ENCODE measurements around the gene CTSW. TPM values are rescaled to one million over a fixed set of nuclear protein-coding genes. Genes with fewer than 3 reads are reported as not detected.
A peak's percentile ranks its signal among the peaks of the same experiment; 100 is the strongest.

Gene CTSW
- total RNA-seq, 2 experiments from 2014 or later: 124 to 126 TPM

DNA sequence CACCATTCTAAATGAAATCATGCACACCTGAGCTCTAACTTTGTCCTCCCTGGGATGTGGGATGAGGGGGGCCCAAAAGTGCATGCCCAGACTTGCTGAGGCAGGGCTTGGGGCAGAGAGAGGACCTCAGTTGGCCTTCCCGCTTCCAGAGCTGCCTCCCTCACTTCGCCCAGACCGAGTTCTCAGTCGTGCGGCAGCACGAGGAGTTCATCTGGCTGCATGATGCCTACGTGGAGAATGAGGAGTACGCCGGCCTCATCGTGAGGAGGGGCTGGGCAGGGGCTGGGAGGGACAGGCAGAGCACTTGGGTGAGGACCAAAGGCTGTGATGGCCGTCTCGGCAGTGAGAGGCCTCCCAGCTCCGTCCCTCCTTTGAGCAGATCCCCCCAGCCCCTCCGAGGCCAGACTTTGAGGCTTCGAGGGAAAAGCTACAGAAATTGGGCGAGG is 29.8 kb upstream of the CTSW start:
- ChIA-PET POLR2A (interaction anchor here (0.6 to 29.8 kb wide), 8 partner anchors 10 to 158 kb away, joined by 3 to 560 read pairs (median 4); partner anchors contain the start of genes CCDC85B, CTSW, FIBP and FOSL1), CTCF (interaction anchor here (0.6 to 5.1 kb wide), 6 partner anchors 12 to 73 kb away, joined by 3 to 47 read pairs (median 8); partner anchors contain the start of genes CCDC85B, FIBP and SNX32)
- ATAC-seq (no peak), DNase-seq (no peak)
- Mint-ChIP-seq H3K4me3 (no peak overlapping the region), H3K36me3 (ENCODE audit: low read depth) (peaks cover 38% of the 10 kb centered on the region), H3K4me1 (ENCODE audit: low read depth) (peaks cover 13% of the 10 kb centered on the region), H3K27me3 (no peaks in the 10 kb centered on the region), H3K27ac (no peak overlapping the region), H3K9me3 (peaks cover 3% of the 10 kb centered on the region)
- intact Hi-C loops (cut with micrococcal nuclease): no loop called here
- TF ChIP-seq, protein P1, sequence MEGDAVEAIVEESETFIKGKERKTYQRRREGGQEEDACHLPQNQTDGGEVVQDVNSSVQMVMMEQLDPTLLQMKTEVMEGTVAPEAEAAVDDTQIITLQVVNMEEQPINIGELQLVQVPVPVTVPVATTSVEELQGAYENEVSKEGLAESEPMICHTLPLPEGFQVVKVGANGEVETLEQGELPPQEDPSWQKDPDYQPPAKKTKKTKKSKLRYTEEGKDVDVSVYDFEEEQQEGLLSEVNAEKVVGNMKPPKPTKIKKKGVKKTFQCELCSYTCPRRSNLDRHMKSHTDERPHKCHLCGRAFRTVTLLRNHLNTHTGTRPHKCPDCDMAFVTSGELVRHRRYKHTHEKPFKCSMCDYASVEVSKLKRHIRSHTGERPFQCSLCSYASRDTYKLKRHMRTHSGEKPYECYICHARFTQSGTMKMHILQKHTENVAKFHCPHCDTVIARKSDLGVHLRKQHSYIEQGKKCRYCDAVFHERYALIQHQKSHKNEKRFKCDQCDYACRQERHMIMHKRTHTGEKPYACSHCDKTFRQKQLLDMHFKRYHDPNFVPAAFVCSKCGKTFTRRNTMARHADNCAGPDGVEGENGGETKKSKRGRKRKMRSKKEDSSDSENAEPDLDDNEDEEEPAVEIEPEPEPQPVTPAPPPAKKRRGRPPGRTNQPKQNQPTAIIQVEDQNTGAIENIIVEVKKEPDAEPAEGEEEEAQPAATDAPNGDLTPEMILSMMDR (IDR thresholded peaks at IDR 0.05): no peak

DNA sequence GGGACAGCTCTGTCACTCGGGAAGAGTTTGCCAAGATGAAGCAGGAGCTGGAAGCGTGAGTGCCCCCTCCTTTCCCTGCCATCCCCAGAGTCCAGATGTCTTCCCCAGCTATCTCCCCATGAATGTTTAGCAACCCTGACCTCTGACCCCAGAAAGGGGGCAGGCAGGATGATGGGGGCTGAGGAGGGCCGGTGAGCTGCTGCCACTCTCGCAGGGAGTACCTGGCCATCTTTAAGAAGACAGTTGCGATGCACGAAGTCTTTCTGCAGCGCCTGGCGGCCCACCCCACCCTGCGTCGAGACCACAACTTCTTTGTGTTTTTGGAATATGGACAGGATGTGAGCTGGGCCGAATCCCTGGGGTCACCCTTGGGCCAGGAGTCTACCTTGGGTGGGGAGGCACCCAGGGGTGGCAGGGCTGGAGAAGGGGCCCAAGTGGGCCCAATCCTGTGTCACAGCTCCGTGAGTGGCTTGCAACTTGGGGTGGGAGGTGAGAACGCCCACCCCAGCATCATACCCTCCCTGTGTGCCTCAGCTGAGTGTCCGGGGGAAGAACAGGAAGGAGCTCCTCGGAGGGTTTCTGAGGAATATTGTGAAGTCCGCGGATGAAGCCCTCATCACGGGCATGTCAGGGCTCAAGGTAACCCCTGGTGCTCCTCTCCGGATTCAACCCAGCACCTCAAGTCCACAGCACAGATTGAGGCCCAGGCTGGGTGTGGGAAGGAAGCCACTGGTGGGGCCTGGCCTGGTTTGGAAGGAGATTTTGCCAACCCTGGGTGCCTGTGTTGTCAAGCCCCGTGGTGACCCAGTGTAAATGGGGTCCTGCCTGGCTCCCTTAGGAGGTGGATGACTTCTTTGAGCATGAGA is 29.2 kb upstream of the CTSW start:
- intact Hi-C loops (cut with micrococcal nuclease): no loop called here
- Mint-ChIP-seq H3K36me3 (ENCODE audit: low read depth) (peaks cover 44% of the 10 kb centered on the region), H3K4me3 (no peak overlapping the region), H3K4me1 (ENCODE audit: low read depth) (peaks cover 18% of the 10 kb centered on the region), H3K27ac (no peak overlapping the region), H3K9me3 (peaks cover 3% of the 10 kb centered on the region), H3K27me3 (no peaks in the 10 kb centered on the region)
- TF ChIP-seq, protein P1 (IDR thresholded peaks at IDR 0.05): no peak
- DNase-seq (no peak), ATAC-seq (no peak)
- ChIA-PET POLR2A (interaction anchor here (0.6 to 29.8 kb wide), 12 partner anchors 9 to 159 kb away, joined by 3 to 560 read pairs (median 5); partner anchors contain the start of genes AP5B1, CCDC85B, CTSW and EFEMP2), CTCF (interaction anchor here (0.6 to 5.1 kb wide), 11 partner anchors 7 to 81 kb away, joined by 3 to 47 read pairs (median 4); partner anchors contain the start of genes CCDC85B, FIBP and SNX32)

DNA sequence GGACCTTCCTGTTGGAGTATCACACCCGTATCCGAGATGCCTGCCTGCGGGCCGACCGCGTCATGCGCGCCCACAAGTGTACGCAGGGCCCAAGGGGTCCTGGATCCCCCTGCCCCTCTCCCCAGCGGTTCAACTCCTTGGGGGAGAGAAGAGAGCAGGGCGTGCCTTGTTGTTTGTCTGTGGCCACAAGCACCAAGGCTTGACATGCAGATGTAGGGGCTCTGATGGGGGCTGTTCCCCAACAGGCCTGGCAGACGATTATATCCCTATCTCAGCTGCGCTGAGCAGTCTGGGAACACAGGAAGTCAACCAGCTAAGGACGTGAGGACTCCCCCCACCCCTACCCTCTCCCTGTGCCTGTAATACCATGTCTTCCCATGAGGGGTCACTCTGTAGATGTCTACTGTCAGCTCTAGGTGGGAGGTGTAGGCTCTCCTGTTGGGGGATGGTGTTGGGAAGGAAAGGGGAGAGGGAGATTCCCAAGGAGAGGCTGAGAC is 28.5 kb upstream of the CTSW start:
- intact Hi-C loops (cut with micrococcal nuclease): no loop called here
- Mint-ChIP-seq H3K27me3 (no peaks in the 10 kb centered on the region), H3K4me3 (no peak overlapping the region), H3K27ac (no peak overlapping the region), H3K4me1 (ENCODE audit: low read depth) (peaks cover 24% of the 10 kb centered on the region), H3K36me3 (ENCODE audit: low read depth) (peaks cover 51% of the 10 kb centered on the region), H3K9me3 (peaks cover 3% of the 10 kb centered on the region)
- DNase-seq: peak; percentile 44
- CTCF ChIA-PET: interaction anchor here (0.7 to 5.1 kb wide), 12 partner anchors 8 to 87 kb away, joined by 3 to 47 read pairs (median 4); partner anchors contain the start of genes AP5B1, CCDC85B, FIBP and SNX32
- TF ChIP-seq, protein P1 (IDR thresholded peaks at IDR 0.05): peak; percentile 72
- POLR2A ChIA-PET: interaction anchor here (0.8 to 29.8 kb wide), 10 partner anchors 8 to 146 kb away, joined by 3 to 560 read pairs (median 7); partner anchors contain the start of genes AP5B1, CCDC85B, CTSW and EFEMP2
- ATAC-seq: peak; percentile 57

DNA sequence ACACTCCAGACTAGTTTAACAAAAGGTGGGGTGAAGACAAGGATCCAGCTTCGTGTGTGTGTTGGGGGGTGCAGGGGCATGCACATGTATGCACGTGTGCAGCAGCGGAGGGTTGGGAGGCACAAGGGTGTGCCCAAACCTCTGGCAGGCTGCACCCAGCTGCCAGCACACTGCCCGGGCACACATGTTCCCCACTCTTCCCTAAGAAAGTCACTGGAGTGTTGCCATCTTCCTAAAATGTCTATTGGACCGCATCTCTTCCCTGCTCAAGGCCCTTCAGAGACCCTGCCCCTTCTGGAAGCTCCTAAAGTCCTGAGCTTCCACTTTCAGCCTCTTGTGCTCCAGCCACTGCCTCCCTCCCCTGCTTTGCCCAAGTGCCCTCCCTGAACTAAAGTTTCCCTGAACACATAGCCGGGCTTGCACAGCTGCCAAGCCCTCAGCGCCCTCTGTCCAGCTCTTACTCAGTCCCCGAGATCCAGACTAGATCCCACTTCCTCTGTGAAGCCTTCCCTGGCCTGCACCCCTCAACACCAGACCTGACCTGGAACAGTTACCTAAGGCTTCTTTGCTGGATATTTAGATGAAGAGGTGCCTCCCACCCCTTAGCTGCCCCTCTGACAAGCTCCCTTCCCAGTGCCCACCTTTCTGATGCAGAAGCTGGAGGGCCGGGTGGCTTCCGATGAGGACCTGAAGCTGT is 27.7 kb upstream of the CTSW start:
- no peak for ATAC-seq
- H3K27me3 Mint-ChIP-seq: no peaks in the 10 kb centered on the region
- H3K36me3 Mint-ChIP-seq (ENCODE audit: low read depth): peaks cover 59% of the 10 kb centered on the region
- peaks cover 3% of the 10 kb centered on the region for H3K9me3 Mint-ChIP-seq
- ChIA-PET POLR2A (interaction anchor here (0.7 to 29.8 kb wide), 11 partner anchors 8 to 460 kb away, joined by 3 to 560 read pairs (median 5); partner anchors contain the start of genes AP5B1, CCDC85B, CTSW and EFEMP2), CTCF (interaction anchor here (0.7 to 5.1 kb wide), 14 partner anchors 12 to 193 kb away, joined by 3 to 47 read pairs (median 4); partner anchors contain the start of genes AP5B1, CCDC85B, FIBP and SNX32)
- H3K27ac Mint-ChIP-seq: peak overlapping the region; percentile 57
- peaks cover 32% of the 10 kb centered on the region for H3K4me1 Mint-ChIP-seq (ENCODE audit: low read depth)
- no peak for DNase-seq
- TF ChIP-seq, protein P1 (IDR thresholded peaks at IDR 0.05): no peak
- intact Hi-C loops (cut with micrococcal nuclease): no loop called here
- no peak overlapping the region for H3K4me3 Mint-ChIP-seq
